ENCODE data around the gene MORN3. TPM values are rescaled to one million over a fixed set of nuclear protein-coding genes. Genes with fewer than 3 reads are reported as not detected.

MORN3 gene
- total and polyA plus RNA-seq, 9 of the 15 experiments (the other 6 are each of a cell fraction or from before 2014, with no cell fraction given): 0.09 to 0.27 (median 0.20) TPM

DNA sequence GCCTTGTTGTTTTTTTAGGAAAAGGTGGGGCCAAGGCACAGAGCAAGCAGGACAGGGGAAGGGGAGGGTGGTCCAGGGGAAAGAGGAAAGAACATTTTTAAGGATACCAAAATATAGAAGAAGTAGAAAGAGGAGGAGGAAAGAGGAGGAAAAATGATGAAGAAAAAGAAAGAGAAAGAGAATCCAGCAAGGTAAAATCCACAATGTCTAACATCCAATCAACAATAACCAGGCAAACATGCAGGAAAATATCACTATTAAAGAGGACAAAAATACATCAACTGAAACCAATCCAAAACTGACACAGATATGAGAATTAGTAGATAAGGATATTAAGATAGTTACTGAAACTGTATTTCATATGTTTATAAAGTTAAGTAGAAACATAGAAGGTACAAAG is 36.1 kb upstream of the MORN3 start (continued):
- TF ChIP-seq ZNF766 (CRISPR knock-in tag; conservative IDR thresholded peaks at IDR 0.05) (no peak), ZNF717 (CRISPR knock-in tag; IDR thresholded peaks at IDR 0.05) (no peak), KDM5B (IDR thresholded peaks at IDR 0.05; ENCODE audit: insufficient replicate concordance, low read depth, low read length) (no peak), PYGO2 (tag; IDR thresholded peaks at IDR 0.05) (no peak)

DNA sequence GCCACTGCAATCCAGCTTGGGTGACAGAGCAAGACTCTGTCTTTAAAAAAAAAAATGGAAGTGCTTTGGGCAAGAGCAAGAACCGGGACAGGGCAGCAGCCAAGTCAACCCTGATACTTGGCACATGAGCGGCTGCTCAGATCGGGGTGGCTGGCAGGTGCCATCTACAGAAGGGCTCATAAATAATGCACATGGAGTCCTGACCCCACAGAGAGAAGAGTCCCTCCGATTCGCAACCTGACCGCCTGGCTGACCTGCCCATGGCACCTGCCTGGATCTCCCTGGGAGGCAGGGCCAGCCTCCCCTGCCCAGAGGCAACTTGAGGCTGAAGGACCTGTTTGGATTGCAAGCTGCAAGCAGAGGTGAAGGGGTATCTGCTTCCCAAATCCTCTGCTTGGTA is 33.5 kb upstream of the MORN3 start:
- intact Hi-C loops (cut with micrococcal nuclease) (no loop called here), in situ Hi-C loops (cut with MboI) (loop anchor here (5.0 kb wide), 1 partner anchor 184 kb away; the partner anchor contains the start of gene PSMD9)
- no peaks in the 10 kb centered on the region for H4K20me1 ChIP-seq (replicated peaks; ENCODE audit: control insufficient read depth, insufficient read depth, low read length)
- H3K9me3 ChIP-seq (replicated peaks; ENCODE audit: control insufficient read depth, insufficient read depth, low read depth, low read length): no peaks in the 10 kb centered on the region
- no peak overlapping the region for H3K9ac ChIP-seq (ENCODE audit: insufficient read depth in 1 of 2, low read depth in 2 of 2, low read length in 2 of 2)
- H2AFZ ChIP-seq (ENCODE audit: low read depth, low read length): no peak overlapping the region
- no peak for FAIRE-seq
- ChIA-PET CTCF (ENCODE audit: low intra/inter-chr PET ratio) (no interaction called here), POLR2A (interaction anchor here (0.6 to 0.7 kb wide), 2 partner anchors 301 to 1472 kb away, joined by 3 to 4 read pairs; no protein-coding TSS in a partner anchor)
- H3K27ac ChIP-seq (ENCODE audit: extremely low read depth, low read depth, low read length): no peak overlapping the region
- H3K4me2 ChIP-seq (ENCODE audit: insufficient read depth, low read length): no peak overlapping the region
- BruUV-seq (replicated peaks): no TSS peak
- no peak for DNase-seq (ENCODE audit: extremely low read depth in 1 of 4, low spot score in 3 of 4)
- no peaks in the 10 kb centered on the region; a peak in 1 of 5 replicates for H3K4me1 ChIP-seq (replicated peaks in 1 of 2; ENCODE audit: control insufficient read depth in 2 of 2, insufficient read depth in 2 of 2, low read length in 2 of 2)
- no peak overlapping the region for H3K4me3 ChIP-seq
- H3K79me2 ChIP-seq (ENCODE audit: control insufficient read depth, insufficient read depth, low read length): no peaks in the 10 kb centered on the region
- H3K9me1 ChIP-seq (ENCODE audit: control insufficient read depth, insufficient read depth, low read length): no peaks in the 10 kb centered on the region
- ATAC-seq: no peak
- WGBS (ENCODE audit: insufficient coverage, low coverage, missing lambda C conversion rate): 59% methylated on average over 6 of the region's 6 CpGs
- no peaks in the 10 kb centered on the region for H3K27me3 ChIP-seq (ENCODE audit: control insufficient read depth in 2 of 2, insufficient read depth in 2 of 2, low read length in 2 of 2)
- no peaks in the 10 kb centered on the region for H3K36me3 ChIP-seq (ENCODE audit: control insufficient read depth, insufficient read depth, low read length)
- TF ChIP-seq, protein P1, sequence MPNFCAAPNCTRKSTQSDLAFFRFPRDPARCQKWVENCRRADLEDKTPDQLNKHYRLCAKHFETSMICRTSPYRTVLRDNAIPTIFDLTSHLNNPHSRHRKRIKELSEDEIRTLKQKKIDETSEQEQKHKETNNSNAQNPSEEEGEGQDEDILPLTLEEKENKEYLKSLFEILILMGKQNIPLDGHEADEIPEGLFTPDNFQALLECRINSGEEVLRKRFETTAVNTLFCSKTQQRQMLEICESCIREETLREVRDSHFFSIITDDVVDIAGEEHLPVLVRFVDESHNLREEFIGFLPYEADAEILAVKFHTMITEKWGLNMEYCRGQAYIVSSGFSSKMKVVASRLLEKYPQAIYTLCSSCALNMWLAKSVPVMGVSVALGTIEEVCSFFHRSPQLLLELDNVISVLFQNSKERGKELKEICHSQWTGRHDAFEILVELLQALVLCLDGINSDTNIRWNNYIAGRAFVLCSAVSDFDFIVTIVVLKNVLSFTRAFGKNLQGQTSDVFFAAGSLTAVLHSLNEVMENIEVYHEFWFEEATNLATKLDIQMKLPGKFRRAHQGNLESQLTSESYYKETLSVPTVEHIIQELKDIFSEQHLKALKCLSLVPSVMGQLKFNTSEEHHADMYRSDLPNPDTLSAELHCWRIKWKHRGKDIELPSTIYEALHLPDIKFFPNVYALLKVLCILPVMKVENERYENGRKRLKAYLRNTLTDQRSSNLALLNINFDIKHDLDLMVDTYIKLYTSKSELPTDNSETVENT (CRISPR knock-in tag; IDR thresholded peaks at IDR 0.05): no peak
- no peak for TF ChIP-seq PHB (CRISPR knock-in tag; IDR thresholded peaks at IDR 0.05)
- TF ChIP-seq NCOA4 (IDR thresholded peaks at IDR 0.05; ENCODE audit: partially characterized antibody): no peak
- TF ChIP-seq ETS2 (tag; IDR thresholded peaks at IDR 0.05; ENCODE audit: borderline replicate concordance, poor library complexity, severe bottlenecking): no peak
- no peak for TF ChIP-seq WHSC1 (IDR thresholded peaks at IDR 0.05; ENCODE audit: low read length)
- TF ChIP-seq ZNF217 (CRISPR knock-in tag; IDR thresholded peaks at IDR 0.05): no peak
- no peak for TF ChIP-seq FOXJ3 (CRISPR knock-in tag; IDR thresholded peaks at IDR 0.05)
- no peak for TF ChIP-seq PYGO2 (tag; IDR thresholded peaks at IDR 0.05)
- TF ChIP-seq HDAC2 (IDR thresholded peaks at IDR 0.05): no peak
- TF ChIP-seq CCAR2 (IDR thresholded peaks at IDR 0.05; ENCODE audit: low read depth, low read length): no peak
- no peak for TF ChIP-seq TEAD4 (IDR thresholded peaks at IDR 0.05; ENCODE audit: low read length)
- TF ChIP-seq TEAD4 (CRISPR knock-in tag; IDR thresholded peaks at IDR 0.05; ENCODE audit: borderline replicate concordance): no peak
- no peak for TF ChIP-seq ZNF79 (CRISPR knock-in tag; IDR thresholded peaks at IDR 0.05; ENCODE audit: low read depth)
- TF ChIP-seq, protein P2, sequence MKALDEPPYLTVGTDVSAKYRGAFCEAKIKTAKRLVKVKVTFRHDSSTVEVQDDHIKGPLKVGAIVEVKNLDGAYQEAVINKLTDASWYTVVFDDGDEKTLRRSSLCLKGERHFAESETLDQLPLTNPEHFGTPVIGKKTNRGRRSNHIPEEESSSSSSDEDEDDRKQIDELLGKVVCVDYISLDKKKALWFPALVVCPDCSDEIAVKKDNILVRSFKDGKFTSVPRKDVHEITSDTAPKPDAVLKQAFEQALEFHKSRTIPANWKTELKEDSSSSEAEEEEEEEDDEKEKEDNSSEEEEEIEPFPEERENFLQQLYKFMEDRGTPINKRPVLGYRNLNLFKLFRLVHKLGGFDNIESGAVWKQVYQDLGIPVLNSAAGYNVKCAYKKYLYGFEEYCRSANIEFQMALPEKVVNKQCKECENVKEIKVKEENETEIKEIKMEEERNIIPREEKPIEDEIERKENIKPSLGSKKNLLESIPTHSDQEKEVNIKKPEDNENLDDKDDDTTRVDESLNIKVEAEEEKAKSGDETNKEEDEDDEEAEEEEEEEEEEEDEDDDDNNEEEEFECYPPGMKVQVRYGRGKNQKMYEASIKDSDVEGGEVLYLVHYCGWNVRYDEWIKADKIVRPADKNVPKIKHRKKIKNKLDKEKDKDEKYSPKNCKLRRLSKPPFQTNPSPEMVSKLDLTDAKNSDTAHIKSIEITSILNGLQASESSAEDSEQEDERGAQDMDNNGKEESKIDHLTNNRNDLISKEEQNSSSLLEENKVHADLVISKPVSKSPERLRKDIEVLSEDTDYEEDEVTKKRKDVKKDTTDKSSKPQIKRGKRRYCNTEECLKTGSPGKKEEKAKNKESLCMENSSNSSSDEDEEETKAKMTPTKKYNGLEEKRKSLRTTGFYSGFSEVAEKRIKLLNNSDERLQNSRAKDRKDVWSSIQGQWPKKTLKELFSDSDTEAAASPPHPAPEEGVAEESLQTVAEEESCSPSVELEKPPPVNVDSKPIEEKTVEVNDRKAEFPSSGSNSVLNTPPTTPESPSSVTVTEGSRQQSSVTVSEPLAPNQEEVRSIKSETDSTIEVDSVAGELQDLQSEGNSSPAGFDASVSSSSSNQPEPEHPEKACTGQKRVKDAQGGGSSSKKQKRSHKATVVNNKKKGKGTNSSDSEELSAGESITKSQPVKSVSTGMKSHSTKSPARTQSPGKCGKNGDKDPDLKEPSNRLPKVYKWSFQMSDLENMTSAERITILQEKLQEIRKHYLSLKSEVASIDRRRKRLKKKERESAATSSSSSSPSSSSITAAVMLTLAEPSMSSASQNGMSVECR (CRISPR knock-in tag; IDR thresholded peaks at IDR 0.05): no peak
